ENCODE results near the gene BCL11B. TPM values are rescaled to one million over a fixed set of nuclear protein-coding genes. Genes with fewer than 3 reads are reported as not detected.

BCL11B gene
- total and polyA plus RNA-seq, 9 of the 15 experiments (the other 6 are each of a cell fraction or from before 2014, with no cell fraction given): 0.09 TPM; not detected in 8

DNA sequence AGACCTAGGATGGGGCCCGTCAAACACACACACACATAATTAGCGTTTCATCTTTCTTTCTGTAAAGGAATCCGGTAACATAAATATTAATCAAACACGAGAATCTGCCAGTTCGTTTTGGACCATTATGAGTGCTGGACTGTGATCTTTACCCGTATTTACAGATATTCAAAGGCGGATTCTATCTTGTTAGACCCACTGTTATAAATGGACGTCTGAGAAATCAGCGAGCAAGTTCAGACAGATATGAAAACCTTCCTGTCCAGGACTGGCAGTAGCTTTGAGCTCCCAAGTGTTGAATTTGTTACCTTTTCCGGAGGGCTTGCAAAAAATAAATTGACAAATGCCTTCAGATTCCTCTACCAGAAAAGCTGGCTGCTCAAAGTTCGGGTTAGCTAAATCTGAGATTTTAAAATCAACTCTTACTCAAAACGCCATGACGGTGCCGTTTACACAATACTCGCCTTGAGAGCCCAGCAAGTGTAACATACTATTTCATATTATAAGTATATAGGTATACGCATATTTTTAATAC is 27.6 kb downstream of the BCL11B start:
- FAIRE-seq (no peak), DNase-seq (ENCODE audit: extremely low read depth in 1 of 4, low spot score in 3 of 4) (no peak)
- no peak overlapping the region for H3K27ac ChIP-seq (ENCODE audit: extremely low read depth, low read depth, low read length)
- TF ChIP-seq CHCHD3 (CRISPR knock-in tag; IDR thresholded peaks at IDR 0.05) (no peak), RBM14 (IDR thresholded peaks at IDR 0.05; ENCODE audit: borderline replicate concordance, insufficient read depth, low read depth, low read length) (no peak), PML (IDR thresholded peaks at IDR 0.05; ENCODE audit: low read length) (no peak), SIN3B (IDR thresholded peaks at IDR 0.05; ENCODE audit: low read depth) (no peak), ZNF274 (IDR thresholded peaks at IDR 0.05; ENCODE audit: borderline replicate concordance, low read depth, low read length) (no peak), SMARCA5 (IDR thresholded peaks at IDR 0.05) (no peak), ZNF41 (CRISPR knock-in tag; conservative IDR thresholded peaks at IDR 0.05) (no peak), PTTG1 (tag; IDR thresholded peaks at IDR 0.05; ENCODE audit: low read depth) (no peak), CBFB (CRISPR knock-in tag; IDR thresholded peaks at IDR 0.05) (no peak), HNRNPH1 (optimal IDR thresholded peaks at IDR 0.05; ENCODE audit: low read depth, low read length) (no peak), PHF20 (IDR thresholded peaks at IDR 0.05; ENCODE audit: partially characterized antibody) (no peak), ZNF224 (CRISPR knock-in tag; IDR thresholded peaks at IDR 0.05) (no peak), TCF7L2 (IDR thresholded peaks at IDR 0.05; ENCODE audit: low read depth, low read length) (no peak), KLF16 (IDR thresholded peaks at IDR 0.05) (no peak), MEIS2 (IDR thresholded peaks at IDR 0.05; ENCODE audit: partially characterized antibody) (no peak), ZBTB8A (IDR thresholded peaks at IDR 0.05; ENCODE audit: partially characterized antibody) (no peak)
- TF ChIP-seq, protein P1, sequence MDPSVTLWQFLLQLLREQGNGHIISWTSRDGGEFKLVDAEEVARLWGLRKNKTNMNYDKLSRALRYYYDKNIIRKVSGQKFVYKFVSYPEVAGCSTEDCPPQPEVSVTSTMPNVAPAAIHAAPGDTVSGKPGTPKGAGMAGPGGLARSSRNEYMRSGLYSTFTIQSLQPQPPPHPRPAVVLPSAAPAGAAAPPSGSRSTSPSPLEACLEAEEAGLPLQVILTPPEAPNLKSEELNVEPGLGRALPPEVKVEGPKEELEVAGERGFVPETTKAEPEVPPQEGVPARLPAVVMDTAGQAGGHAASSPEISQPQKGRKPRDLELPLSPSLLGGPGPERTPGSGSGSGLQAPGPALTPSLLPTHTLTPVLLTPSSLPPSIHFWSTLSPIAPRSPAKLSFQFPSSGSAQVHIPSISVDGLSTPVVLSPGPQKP (CRISPR knock-in tag; IDR thresholded peaks at IDR 0.05): no peak
- TF ChIP-seq, protein P2, sequence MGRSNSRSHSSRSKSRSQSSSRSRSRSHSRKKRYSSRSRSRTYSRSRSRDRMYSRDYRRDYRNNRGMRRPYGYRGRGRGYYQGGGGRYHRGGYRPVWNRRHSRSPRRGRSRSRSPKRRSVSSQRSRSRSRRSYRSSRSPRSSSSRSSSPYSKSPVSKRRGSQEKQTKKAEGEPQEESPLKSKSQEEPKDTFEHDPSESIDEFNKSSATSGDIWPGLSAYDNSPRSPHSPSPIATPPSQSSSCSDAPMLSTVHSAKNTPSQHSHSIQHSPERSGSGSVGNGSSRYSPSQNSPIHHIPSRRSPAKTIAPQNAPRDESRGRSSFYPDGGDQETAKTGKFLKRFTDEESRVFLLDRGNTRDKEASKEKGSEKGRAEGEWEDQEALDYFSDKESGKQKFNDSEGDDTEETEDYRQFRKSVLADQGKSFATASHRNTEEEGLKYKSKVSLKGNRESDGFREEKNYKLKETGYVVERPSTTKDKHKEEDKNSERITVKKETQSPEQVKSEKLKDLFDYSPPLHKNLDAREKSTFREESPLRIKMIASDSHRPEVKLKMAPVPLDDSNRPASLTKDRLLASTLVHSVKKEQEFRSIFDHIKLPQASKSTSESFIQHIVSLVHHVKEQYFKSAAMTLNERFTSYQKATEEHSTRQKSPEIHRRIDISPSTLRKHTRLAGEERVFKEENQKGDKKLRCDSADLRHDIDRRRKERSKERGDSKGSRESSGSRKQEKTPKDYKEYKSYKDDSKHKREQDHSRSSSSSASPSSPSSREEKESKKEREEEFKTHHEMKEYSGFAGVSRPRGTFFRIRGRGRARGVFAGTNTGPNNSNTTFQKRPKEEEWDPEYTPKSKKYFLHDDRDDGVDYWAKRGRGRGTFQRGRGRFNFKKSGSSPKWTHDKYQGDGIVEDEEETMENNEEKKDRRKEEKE (IDR thresholded peaks at IDR 0.05; ENCODE audit: borderline replicate concordance in 1 of 2, control insufficient read depth in 1 of 2, low read depth in 2 of 2, low read length in 1 of 2): no peak
- TF ChIP-seq, protein P3, sequence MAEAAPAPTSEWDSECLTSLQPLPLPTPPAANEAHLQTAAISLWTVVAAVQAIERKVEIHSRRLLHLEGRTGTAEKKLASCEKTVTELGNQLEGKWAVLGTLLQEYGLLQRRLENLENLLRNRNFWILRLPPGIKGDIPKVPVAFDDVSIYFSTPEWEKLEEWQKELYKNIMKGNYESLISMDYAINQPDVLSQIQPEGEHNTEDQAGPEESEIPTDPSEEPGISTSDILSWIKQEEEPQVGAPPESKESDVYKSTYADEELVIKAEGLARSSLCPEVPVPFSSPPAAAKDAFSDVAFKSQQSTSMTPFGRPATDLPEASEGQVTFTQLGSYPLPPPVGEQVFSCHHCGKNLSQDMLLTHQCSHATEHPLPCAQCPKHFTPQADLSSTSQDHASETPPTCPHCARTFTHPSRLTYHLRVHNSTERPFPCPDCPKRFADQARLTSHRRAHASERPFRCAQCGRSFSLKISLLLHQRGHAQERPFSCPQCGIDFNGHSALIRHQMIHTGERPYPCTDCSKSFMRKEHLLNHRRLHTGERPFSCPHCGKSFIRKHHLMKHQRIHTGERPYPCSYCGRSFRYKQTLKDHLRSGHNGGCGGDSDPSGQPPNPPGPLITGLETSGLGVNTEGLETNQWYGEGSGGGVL (CRISPR knock-in tag; IDR thresholded peaks at IDR 0.05): no peak

More for the DNA sequence above, 27.6 kb downstream of the BCL11B start:
- Histone ChIP-seq H3K9me3 (replicated peaks; ENCODE audit: control insufficient read depth, insufficient read depth, low read depth, low read length) (no peaks in the 10 kb centered on the region), H3K79me2 (ENCODE audit: control insufficient read depth, insufficient read depth, low read length) (no peaks in the 10 kb centered on the region), H3K9ac (ENCODE audit: insufficient read depth in 1 of 2, low read depth in 2 of 2, low read length in 2 of 2) (no peak overlapping the region), H3K4me3 (no peak overlapping the region), H3K27me3 (ENCODE audit: control insufficient read depth in 2 of 2, insufficient read depth in 2 of 2, low read length in 2 of 2) (peaks cover 9 to 26% of the 10 kb centered on the region in 2 experiments; a peak in 3 of 5 replicates), H3K4me2 (ENCODE audit: insufficient read depth, low read length) (no peak overlapping the region), H3K4me1 (replicated peaks in 1 of 2; ENCODE audit: control insufficient read depth in 2 of 2, insufficient read depth in 2 of 2, low read length in 2 of 2) (no peaks in the 10 kb centered on the region; a peak in 1 of 5 replicates), H3K9me1 (ENCODE audit: control insufficient read depth, insufficient read depth, low read length) (no peaks in the 10 kb centered on the region), H3K36me3 (ENCODE audit: control insufficient read depth, insufficient read depth, low read length) (no peaks in the 10 kb centered on the region), H4K20me1 (replicated peaks; ENCODE audit: control insufficient read depth, insufficient read depth, low read length) (no peaks in the 10 kb centered on the region), H2AFZ (ENCODE audit: low read depth, low read length) (no peak overlapping the region)
- ChIA-PET CTCF (ENCODE audit: low intra/inter-chr PET ratio) (no interaction called here), POLR2A (no interaction called here)
- intact Hi-C loops (cut with micrococcal nuclease) (no loop called here), in situ Hi-C loops (cut with MboI) (no loop called here)
- no TSS peak for BruUV-seq (replicated peaks)
- 0% methylated on average over 16 of the region's 16 CpGs for WGBS (ENCODE audit: insufficient coverage, low coverage, missing lambda C conversion rate)
- no peak for ATAC-seq
